PC-9 (cell line): Measurements from ENCODE around the gene SYTL2. TPM values are rescaled to one million over a fixed set of nuclear protein-coding genes. Genes with fewer than 3 reads are reported as not detected.

Experiments
- BruUV-seq: library from RNA; stranded (reverse); fragments of 400-500 nt; replicated peaks from 2 replicates; lab custom pipeline; 2021; lab: Mats Ljungman, UMichigan
- CTCF ChIA-PET: fragments of 300-600 bp; sonication (Branson Sonifier 250); formaldehyde crosslinking; loops from one replicate; lab custom pipeline; 2022; ENCODE audit warnings: antibody characterized with exemption; lab: Charles Lee
- POLR2A ChIA-PET: fragments of 300-600 bp; sonication (Branson Sonifier 250); formaldehyde crosslinking; loops from one replicate; lab custom pipeline; 2022; ENCODE audit warnings: antibody characterized with exemption; ENCODE audit not compliant: unreplicated experiment; lab: Charles Lee
- DNase-seq, 2 experiments: peaks; one replicate each; pipeline versions ENCODE4 v3.0.0 to v3.0.0-alpha.2; 2015 to 2022; ENCODE audit warnings: mixed read lengths in 1 of 2
- H2AFZ ChIP-seq: fragments of 200-600 bp; sonication (generic); 2 replicates; pipeline ENCODE4 v1.8.1; 2017; ENCODE audit warnings: antibody characterized with exemption
- H3F3A ChIP-seq: fragments of 200-600 bp; sonication (generic); 2 replicates; pipeline ENCODE4 v1.8.1; 2017; ENCODE audit warnings: antibody characterized with exemption, mild to moderate bottlenecking, low read depth; ENCODE audit not compliant: insufficient read depth
- H3K27ac ChIP-seq: fragments of 200-600 bp; sonication (generic); 2 replicates; pipeline ENCODE4 v1.6.1; 2016; ENCODE audit warnings: mixed run types
- H3K27me3 ChIP-seq: fragments of 200-600 bp; sonication (generic); 2 replicates; pipeline ENCODE4 v1.6.1; 2016; ENCODE audit warnings: low read depth, mixed run types; ENCODE audit not compliant: insufficient read depth
- H3K36me3 ChIP-seq: fragments of 200-600 bp; sonication (generic); 2 replicates; pipeline ENCODE4 v1.6.1; 2016; ENCODE audit warnings: low read depth, mixed run types
- H3K4me1 ChIP-seq: fragments of 200-600 bp; sonication (generic); replicated peaks from 2 replicates; pipeline ENCODE4 v1.6.1; 2016; ENCODE audit warnings: mixed run types; ENCODE audit not compliant: insufficient read depth
- H3K4me2 ChIP-seq: fragments of 200-600 bp; sonication (generic); 2 replicates; pipeline ENCODE4 v1.6.1; 2017; ENCODE audit warnings: mixed run types
- H3K4me3 ChIP-seq: fragments of 200-600 bp; sonication (generic); 2 replicates; pipeline ENCODE4 v1.6.1; 2016; ENCODE audit warnings: mixed run types
- H3K79me2 ChIP-seq: fragments of 200-600 bp; sonication (generic); 2 replicates; pipeline ENCODE4 v1.6.1; 2017; ENCODE audit warnings: low read depth, mixed run types
- H3K9me2 ChIP-seq: fragments of 200-600 bp; sonication (generic); 2 replicates; pipeline ENCODE4 v1.8.1; 2017; ENCODE audit warnings: mild to moderate bottlenecking; ENCODE audit not compliant: insufficient read depth
- H3K9me3 ChIP-seq: fragments of 200-600 bp; sonication (generic); 2 replicates; pipeline ENCODE4 v1.8.1; 2016; ENCODE audit warnings: low read depth; ENCODE audit not compliant: insufficient read depth
- H4K20me1 ChIP-seq: fragments of 200-600 bp; sonication (generic); 2 replicates; pipeline ENCODE4 v1.8.1; 2017; ENCODE audit not compliant: insufficient read depth
- EZH2 ChIP-seq: fragments of 200-600 bp; sonication (generic); IDR thresholded peaks from 2 replicates; pipeline ENCODE4 v1.8.0; 2017; ENCODE audit warnings: antibody characterized with exemption, low read depth
- intact Hi-C: fragments of 100-400 bp; cut with micrococcal nuclease; formaldehyde crosslinking; loops from one replicate; pipeline ENCODE4 v1.10.0; 2022; ENCODE audit not compliant: unreplicated experiment
- total RNA-seq: library from RNA; stranded (reverse); gene quantifications from 2 replicates; pipeline ENCODE4 v1.2.3, GENCODE V29; 2021
- TF ChIP-seq, protein P1 (sequence below): fragments of 200-600 bp; sonication (generic); conservative IDR thresholded peaks from 2 replicates; pipeline ENCODE4 v1.6.1; 2017; ENCODE audit warnings: mixed run types, antibody characterized with exemption, mild to moderate bottlenecking, moderate library complexity

SYTL2 gene
- total RNA-seq, 1 experiment from 2014 or later, result 13.3 TPM

DNA sequence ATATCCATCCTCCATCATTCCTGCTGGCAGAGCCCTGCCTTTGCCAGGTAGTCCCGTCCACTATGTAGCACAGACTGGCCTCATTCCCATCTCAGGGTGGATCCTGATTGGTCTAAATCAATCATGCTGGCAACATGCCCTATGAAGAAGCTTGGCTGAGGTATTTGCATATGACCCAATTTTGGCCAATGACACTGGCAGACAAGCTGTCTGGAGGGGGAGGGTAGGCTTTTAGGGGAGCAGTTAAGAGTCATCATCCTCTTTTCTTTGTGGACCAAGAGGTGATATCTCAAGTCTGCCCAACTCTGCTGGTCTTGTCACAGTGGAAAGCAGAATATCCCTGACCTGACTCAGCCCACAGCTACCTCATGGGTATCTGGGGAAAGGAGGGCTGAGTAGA is 130.0 kb downstream of the SYTL2 start:
- POLR2A ChIA-PET, result interaction anchor here (0.6 kb wide), 1 partner anchor 564 kb away, joined by 3 read pairs; no protein-coding TSS in a partner anchor
- H2AFZ ChIP-seq, result no peak overlapping the region

GRCh38 chr11:85679576-85679975 is 131.4 kb downstream of the SYTL2 start:
- Histone ChIP-seq H3K4me2 (no peak overlapping the region), H3K27ac (no peak overlapping the region), H2AFZ (no peak overlapping the region), H3K4me3 (no peak overlapping the region), H3K36me3 (no peaks in the 10 kb centered on the region), H3K4me1 (no peaks in the 10 kb centered on the region), H3K9me3 (peaks cover under 1% of the 10 kb centered on the region; the same call in 1 of the 2 replicates), H3K9me2 (no peaks in the 10 kb centered on the region; the same call in 1 of the 2 replicates), H4K20me1 (no peaks in the 10 kb centered on the region), H3K79me2 (no peaks in the 10 kb centered on the region), H3F3A (no peaks in the 10 kb centered on the region), H3K27me3 (no peaks in the 10 kb centered on the region)
- no peak for DNase-seq
- CTCF ChIA-PET, result no interaction called here
- POLR2A ChIA-PET, result interaction anchor here (0.6 kb wide), 1 partner anchor 31 kb away, joined by 5 read pairs; no protein-coding TSS in a partner anchor
- no peak for TF ChIP-seq EZH2
- TF ChIP-seq, protein P1, sequence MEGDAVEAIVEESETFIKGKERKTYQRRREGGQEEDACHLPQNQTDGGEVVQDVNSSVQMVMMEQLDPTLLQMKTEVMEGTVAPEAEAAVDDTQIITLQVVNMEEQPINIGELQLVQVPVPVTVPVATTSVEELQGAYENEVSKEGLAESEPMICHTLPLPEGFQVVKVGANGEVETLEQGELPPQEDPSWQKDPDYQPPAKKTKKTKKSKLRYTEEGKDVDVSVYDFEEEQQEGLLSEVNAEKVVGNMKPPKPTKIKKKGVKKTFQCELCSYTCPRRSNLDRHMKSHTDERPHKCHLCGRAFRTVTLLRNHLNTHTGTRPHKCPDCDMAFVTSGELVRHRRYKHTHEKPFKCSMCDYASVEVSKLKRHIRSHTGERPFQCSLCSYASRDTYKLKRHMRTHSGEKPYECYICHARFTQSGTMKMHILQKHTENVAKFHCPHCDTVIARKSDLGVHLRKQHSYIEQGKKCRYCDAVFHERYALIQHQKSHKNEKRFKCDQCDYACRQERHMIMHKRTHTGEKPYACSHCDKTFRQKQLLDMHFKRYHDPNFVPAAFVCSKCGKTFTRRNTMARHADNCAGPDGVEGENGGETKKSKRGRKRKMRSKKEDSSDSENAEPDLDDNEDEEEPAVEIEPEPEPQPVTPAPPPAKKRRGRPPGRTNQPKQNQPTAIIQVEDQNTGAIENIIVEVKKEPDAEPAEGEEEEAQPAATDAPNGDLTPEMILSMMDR, result no peak
- intact Hi-C loops, result no loop called here
- no TSS peak for BruUV-seq

More for the DNA sequence above, 130.0 kb downstream of the SYTL2 start:
- DNase-seq, result no peak
- Histone ChIP-seq H3K4me1 (no peaks in the 10 kb centered on the region), H3K27me3 (no peaks in the 10 kb centered on the region), H4K20me1 (no peaks in the 10 kb centered on the region), H3K79me2 (no peaks in the 10 kb centered on the region), H3K4me2 (no peak overlapping the region), H3K36me3 (no peaks in the 10 kb centered on the region), H3K9me2 (no peaks in the 10 kb centered on the region; the same call in 1 of the 2 replicates), H3F3A (no peaks in the 10 kb centered on the region), H3K9me3 (no peaks in the 10 kb centered on the region), H3K27ac (no peak overlapping the region), H3K4me3 (no peak overlapping the region)
- intact Hi-C loops, result no loop called here
- CTCF ChIA-PET, result no interaction called here
- TF ChIP-seq, protein P1, result no peak
- TF ChIP-seq EZH2, result no peak
- no TSS peak for BruUV-seq

GRCh38 chr11:85673393-85673792 is 137.5 kb downstream of the SYTL2 start:
- Histone ChIP-seq H3K27ac (no peak overlapping the region), H3K4me3 (no peak overlapping the region), H3K27me3 (no peaks in the 10 kb centered on the region), H3K4me2 (no peak overlapping the region), H3K9me2 (no peaks in the 10 kb centered on the region; the same call in 1 of the 2 replicates), H4K20me1 (no peaks in the 10 kb centered on the region), H3K36me3 (no peaks in the 10 kb centered on the region), H3K4me1 (no peaks in the 10 kb centered on the region), H3K79me2 (no peaks in the 10 kb centered on the region), H2AFZ (no peak overlapping the region), H3F3A (no peaks in the 10 kb centered on the region), H3K9me3 (peaks cover 10% of the 10 kb centered on the region; the same call in 1 of the 2 replicates)
- intact Hi-C loops, result no loop called here
- ChIA-PET CTCF (no interaction called here), POLR2A (no interaction called here)
- TF ChIP-seq, protein P1, result no peak
- TF ChIP-seq EZH2, result no peak
- BruUV-seq, result no TSS peak
- DNase-seq, result peak in 1 of 2 experiments; percentile 17
